Measurements from ENCODE around the gene PLEK. TPM values are rescaled to one million over a fixed set of nuclear protein-coding genes. Genes with fewer than 3 reads are reported as not detected.

Gene PLEK
- polyA plus RNA-seq, 1 of the 3 experiments (the other 2 are of a cell fraction): 0.02 TPM

DNA sequence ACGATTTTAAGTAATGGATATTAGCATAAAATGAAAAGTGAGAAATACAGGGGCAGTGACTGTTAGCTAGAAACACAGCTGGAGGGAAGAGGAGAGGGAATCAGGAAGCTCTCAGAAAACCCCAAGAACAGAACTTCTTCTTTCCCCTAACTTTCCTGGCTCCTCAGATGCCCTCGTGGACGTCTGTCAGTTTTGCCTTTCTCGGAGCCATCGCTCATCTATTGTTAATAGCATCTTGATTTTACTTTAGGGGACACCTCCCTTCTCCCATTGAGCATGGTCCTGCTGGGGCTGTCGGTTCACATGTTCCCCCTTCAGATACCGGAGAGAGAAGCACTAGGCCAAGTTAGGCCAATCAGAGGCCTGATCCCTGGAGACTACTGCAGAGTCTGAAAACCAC, 2.3 kb upstream of the PLEK start:
- no peaks in the 10 kb centered on the region for H3F3A ChIP-seq (replicated peaks; ENCODE audit: insufficient read depth)
- H3K27me3 ChIP-seq (ENCODE audit: insufficient read depth): no peaks in the 10 kb centered on the region
- peak overlapping the region; percentile 31; the same call in 1 of the 2 replicates for H2AFZ ChIP-seq (ENCODE audit: low read depth)
- WGBS (ENCODE audit: low lambda C conversion rate): 94% methylated on average over 7 of the region's 7 CpGs
- H3K27ac ChIP-seq (ENCODE audit: low read depth in 2 of 2, low read length in 1 of 2): no peak overlapping the region
- H3K36me3 ChIP-seq (replicated peaks in 1 of 2; ENCODE audit: control insufficient read depth in 1 of 2, insufficient read depth in 2 of 2, low read length in 1 of 2): no peaks in the 10 kb centered on the region
- no peak overlapping the region for H3K4me2 ChIP-seq
- no peak overlapping the region for H3K9ac ChIP-seq
- no peak overlapping the region for H3K4me3 ChIP-seq (ENCODE audit: low read depth in 2 of 2, low read length in 1 of 2)
- DNase-seq: no peak
- H3K79me2 ChIP-seq (ENCODE audit: insufficient read depth): no peaks in the 10 kb centered on the region
- CTCF ChIA-PET: interaction anchor here (0.6 to 1.0 kb wide), 2 partner anchors 25 to 43 kb away, joined by 3 read pairs; partner anchors contain the start of gene CNRIP1
- POLR2A ChIA-PET: no interaction called here
- H3K9me3 ChIP-seq: no peaks in the 10 kb centered on the region
- no peaks in the 10 kb centered on the region for H4K20me1 ChIP-seq (ENCODE audit: insufficient read depth)
- no peak for TF ChIP-seq CHD2 (IDR thresholded peaks at IDR 0.05; ENCODE audit: low read length, partially characterized antibody)
- TF ChIP-seq EZH2phosphoT487 (IDR thresholded peaks at IDR 0.05; ENCODE audit: borderline replicate concordance, low read depth): no peak
- no peak for TF ChIP-seq POLR2AphosphoS5 (IDR thresholded peaks at IDR 0.05; ENCODE audit: low read depth, low read length)
- TF ChIP-seq, protein P1, sequence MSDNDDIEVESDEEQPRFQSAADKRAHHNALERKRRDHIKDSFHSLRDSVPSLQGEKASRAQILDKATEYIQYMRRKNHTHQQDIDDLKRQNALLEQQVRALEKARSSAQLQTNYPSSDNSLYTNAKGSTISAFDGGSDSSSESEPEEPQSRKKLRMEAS (IDR thresholded peaks at IDR 0.05; ENCODE audit: low read depth): no peak
- no peak for TF ChIP-seq GABPA (IDR thresholded peaks at IDR 0.05; ENCODE audit: low read depth)
- TF ChIP-seq, protein P2, sequence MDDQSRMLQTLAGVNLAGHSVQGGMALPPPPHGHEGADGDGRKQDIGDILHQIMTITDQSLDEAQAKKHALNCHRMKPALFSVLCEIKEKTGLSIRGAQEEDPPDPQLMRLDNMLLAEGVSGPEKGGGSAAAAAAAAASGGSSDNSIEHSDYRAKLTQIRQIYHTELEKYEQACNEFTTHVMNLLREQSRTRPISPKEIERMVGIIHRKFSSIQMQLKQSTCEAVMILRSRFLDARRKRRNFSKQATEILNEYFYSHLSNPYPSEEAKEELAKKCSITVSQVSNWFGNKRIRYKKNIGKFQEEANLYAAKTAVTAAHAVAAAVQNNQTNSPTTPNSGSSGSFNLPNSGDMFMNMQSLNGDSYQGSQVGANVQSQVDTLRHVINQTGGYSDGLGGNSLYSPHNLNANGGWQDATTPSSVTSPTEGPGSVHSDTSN (IDR thresholded peaks at IDR 0.05): no peak
- no peak for TF ChIP-seq FOSL2 (IDR thresholded peaks at IDR 0.05; ENCODE audit: borderline replicate concordance, low read depth)
- no peak for TF ChIP-seq RCOR1 (IDR thresholded peaks at IDR 0.05; ENCODE audit: low read length)
- TF ChIP-seq, protein P3, sequence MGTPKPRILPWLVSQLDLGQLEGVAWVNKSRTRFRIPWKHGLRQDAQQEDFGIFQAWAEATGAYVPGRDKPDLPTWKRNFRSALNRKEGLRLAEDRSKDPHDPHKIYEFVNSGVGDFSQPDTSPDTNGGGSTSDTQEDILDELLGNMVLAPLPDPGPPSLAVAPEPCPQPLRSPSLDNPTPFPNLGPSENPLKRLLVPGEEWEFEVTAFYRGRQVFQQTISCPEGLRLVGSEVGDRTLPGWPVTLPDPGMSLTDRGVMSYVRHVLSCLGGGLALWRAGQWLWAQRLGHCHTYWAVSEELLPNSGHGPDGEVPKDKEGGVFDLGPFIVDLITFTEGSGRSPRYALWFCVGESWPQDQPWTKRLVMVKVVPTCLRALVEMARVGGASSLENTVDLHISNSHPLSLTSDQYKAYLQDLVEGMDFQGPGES (IDR thresholded peaks at IDR 0.05; ENCODE audit: low read depth, low read length): no peak
- H3K4me1 ChIP-seq (ENCODE audit: control insufficient read depth in 1 of 2, insufficient read depth in 2 of 2, low read depth in 1 of 2, low read length in 1 of 2): no peaks in the 10 kb centered on the region; a peak in 1 of 4 replicates
- no peaks in the 10 kb centered on the region for H3K9me2 ChIP-seq

DNA sequence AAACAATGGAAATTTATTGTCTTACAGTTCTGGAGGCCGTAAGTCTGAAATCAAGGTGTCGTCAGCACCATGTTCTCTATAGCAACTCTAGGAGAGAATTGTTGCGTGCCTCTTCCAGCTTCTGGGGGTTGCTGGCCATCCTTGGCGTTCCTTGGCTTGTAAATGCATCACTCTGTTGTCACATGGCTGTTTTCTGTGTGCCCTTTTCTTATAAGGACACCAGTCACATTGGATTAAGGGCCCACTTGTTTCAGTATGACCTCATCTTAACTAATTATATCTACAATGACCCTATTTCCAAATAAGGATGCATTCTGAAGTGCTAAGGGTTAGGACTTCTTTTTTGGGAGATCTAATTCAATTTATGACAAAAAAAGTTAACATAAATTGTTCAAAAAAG, 1.4 kb upstream of the PLEK start:
- H3K4me3 ChIP-seq (ENCODE audit: low read depth in 2 of 2, low read length in 1 of 2): no peak overlapping the region
- H2AFZ ChIP-seq (ENCODE audit: low read depth): no peak overlapping the region
- H3K4me2 ChIP-seq: no peak overlapping the region
- no peaks in the 10 kb centered on the region for H3K36me3 ChIP-seq (replicated peaks in 1 of 2; ENCODE audit: control insufficient read depth in 1 of 2, insufficient read depth in 2 of 2, low read length in 1 of 2)
- H3K4me1 ChIP-seq (ENCODE audit: control insufficient read depth in 1 of 2, insufficient read depth in 2 of 2, low read depth in 1 of 2, low read length in 1 of 2): no peaks in the 10 kb centered on the region; a peak in 1 of 4 replicates
- H3K9me3 ChIP-seq: no peaks in the 10 kb centered on the region
- DNase-seq: no peak
- ChIA-PET POLR2A (no interaction called here), CTCF (no interaction called here)
- H3K27ac ChIP-seq (ENCODE audit: low read depth in 2 of 2, low read length in 1 of 2): no peak overlapping the region
- H3K9me2 ChIP-seq: no peaks in the 10 kb centered on the region
- H3K79me2 ChIP-seq (ENCODE audit: insufficient read depth): no peaks in the 10 kb centered on the region
- no peaks in the 10 kb centered on the region for H3F3A ChIP-seq (replicated peaks; ENCODE audit: insufficient read depth)
- H4K20me1 ChIP-seq (ENCODE audit: insufficient read depth): no peaks in the 10 kb centered on the region
- no peak overlapping the region for H3K9ac ChIP-seq
- WGBS (ENCODE audit: low lambda C conversion rate): 82% methylated on average over 4 of the region's 4 CpGs
- TF ChIP-seq MXI1 (IDR thresholded peaks at IDR 0.05; ENCODE audit: low read depth, low read length) (no peak), RAD21 (IDR thresholded peaks at IDR 0.05; ENCODE audit: low read length) (no peak), YY1 (IDR thresholded peaks at IDR 0.05; ENCODE audit: low read depth) (no peak), NFIC (IDR thresholded peaks at IDR 0.05; ENCODE audit: borderline replicate concordance) (no peak), EZH2phosphoT487 (IDR thresholded peaks at IDR 0.05; ENCODE audit: borderline replicate concordance, low read depth) (no peak), RXRA (IDR thresholded peaks at IDR 0.05; ENCODE audit: borderline replicate concordance, low read depth) (no peak), ELF1 (IDR thresholded peaks at IDR 0.05) (no peak), TCF12 (IDR thresholded peaks at IDR 0.05) (no peak), CHD2 (IDR thresholded peaks at IDR 0.05; ENCODE audit: low read length, partially characterized antibody) (no peak), POLR2AphosphoS5 (IDR thresholded peaks at IDR 0.05; ENCODE audit: low read depth, low read length) (no peak), TEAD4 (IDR thresholded peaks at IDR 0.05; ENCODE audit: borderline replicate concordance, insufficient read depth) (no peak)
- TF ChIP-seq, protein P2 (IDR thresholded peaks at IDR 0.05): no peak
- TF ChIP-seq, protein P4, sequence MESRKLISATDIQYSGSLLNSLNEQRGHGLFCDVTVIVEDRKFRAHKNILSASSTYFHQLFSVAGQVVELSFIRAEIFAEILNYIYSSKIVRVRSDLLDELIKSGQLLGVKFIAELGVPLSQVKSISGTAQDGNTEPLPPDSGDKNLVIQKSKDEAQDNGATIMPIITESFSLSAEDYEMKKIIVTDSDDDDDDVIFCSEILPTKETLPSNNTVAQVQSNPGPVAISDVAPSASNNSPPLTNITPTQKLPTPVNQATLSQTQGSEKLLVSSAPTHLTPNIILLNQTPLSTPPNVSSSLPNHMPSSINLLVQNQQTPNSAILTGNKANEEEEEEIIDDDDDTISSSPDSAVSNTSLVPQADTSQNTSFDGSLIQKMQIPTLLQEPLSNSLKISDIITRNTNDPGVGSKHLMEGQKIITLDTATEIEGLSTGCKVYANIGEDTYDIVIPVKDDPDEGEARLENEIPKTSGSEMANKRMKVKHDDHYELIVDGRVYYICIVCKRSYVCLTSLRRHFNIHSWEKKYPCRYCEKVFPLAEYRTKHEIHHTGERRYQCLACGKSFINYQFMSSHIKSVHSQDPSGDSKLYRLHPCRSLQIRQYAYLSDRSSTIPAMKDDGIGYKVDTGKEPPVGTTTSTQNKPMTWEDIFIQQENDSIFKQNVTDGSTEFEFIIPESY (IDR thresholded peaks at IDR 0.05; ENCODE audit: borderline replicate concordance, low read depth): no peak
- TF ChIP-seq, protein P5, sequence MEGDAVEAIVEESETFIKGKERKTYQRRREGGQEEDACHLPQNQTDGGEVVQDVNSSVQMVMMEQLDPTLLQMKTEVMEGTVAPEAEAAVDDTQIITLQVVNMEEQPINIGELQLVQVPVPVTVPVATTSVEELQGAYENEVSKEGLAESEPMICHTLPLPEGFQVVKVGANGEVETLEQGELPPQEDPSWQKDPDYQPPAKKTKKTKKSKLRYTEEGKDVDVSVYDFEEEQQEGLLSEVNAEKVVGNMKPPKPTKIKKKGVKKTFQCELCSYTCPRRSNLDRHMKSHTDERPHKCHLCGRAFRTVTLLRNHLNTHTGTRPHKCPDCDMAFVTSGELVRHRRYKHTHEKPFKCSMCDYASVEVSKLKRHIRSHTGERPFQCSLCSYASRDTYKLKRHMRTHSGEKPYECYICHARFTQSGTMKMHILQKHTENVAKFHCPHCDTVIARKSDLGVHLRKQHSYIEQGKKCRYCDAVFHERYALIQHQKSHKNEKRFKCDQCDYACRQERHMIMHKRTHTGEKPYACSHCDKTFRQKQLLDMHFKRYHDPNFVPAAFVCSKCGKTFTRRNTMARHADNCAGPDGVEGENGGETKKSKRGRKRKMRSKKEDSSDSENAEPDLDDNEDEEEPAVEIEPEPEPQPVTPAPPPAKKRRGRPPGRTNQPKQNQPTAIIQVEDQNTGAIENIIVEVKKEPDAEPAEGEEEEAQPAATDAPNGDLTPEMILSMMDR (IDR thresholded peaks at IDR 0.05): no peak
- H3K27me3 ChIP-seq (ENCODE audit: insufficient read depth): no peaks in the 10 kb centered on the region

Measured in SK-N-SH (cell line).